KMS-11 (cell line): ENCODE results near the gene BCAP31.

Source experiments
- H2AFZ ChIP-seq: fragments of 200-600 bp; sonication (generic); 2 replicates; pipeline ENCODE4 v1.6.1; 2016; ENCODE audit warnings: antibody characterized with exemption, mixed run types, low read depth
- H3K27ac ChIP-seq: fragments of 200-600 bp; sonication (generic); 2 replicates; pipeline ENCODE4 v1.6.1; 2016; ENCODE audit warnings: mild to moderate bottlenecking, mixed run types
- H3K27me3 ChIP-seq: fragments of 200-600 bp; sonication (generic); 2 replicates; pipeline ENCODE4 v1.6.1; 2017; ENCODE audit warnings: mild to moderate bottlenecking, low read depth, mixed run types, moderate library complexity; ENCODE audit not compliant: insufficient read depth
- H3K36me3 ChIP-seq: fragments of 200-600 bp; sonication (generic); 2 replicates; pipeline ENCODE4 v1.6.1; 2017; ENCODE audit warnings: mild to moderate bottlenecking, mixed run types; ENCODE audit not compliant: insufficient read depth
- H3K4me1 ChIP-seq: fragments of 200-600 bp; sonication (generic); 2 replicates; pipeline ENCODE4 v1.6.1; 2016; ENCODE audit warnings: mild to moderate bottlenecking, low read depth, mixed run types; ENCODE audit not compliant: poor library complexity, severe bottlenecking
- H3K4me2 ChIP-seq: fragments of 200-600 bp; sonication (generic); 2 replicates; pipeline ENCODE4 v1.7.0; 2016; ENCODE audit warnings: mild to moderate bottlenecking, mixed run types
- H3K4me3 ChIP-seq: fragments of 200-600 bp; sonication (generic); IDR thresholded peaks from 2 replicates; pipeline ENCODE4 v1.6.1; 2017; ENCODE audit warnings: low read depth, low read length, mixed read lengths; ENCODE audit not compliant: insufficient read depth
- H3K79me2 ChIP-seq: fragments of 200-600 bp; sonication (generic); 2 replicates; pipeline ENCODE4 v1.6.1; 2016; ENCODE audit warnings: low read depth, mixed run types; ENCODE audit not compliant: insufficient read depth
- H3K9ac ChIP-seq: fragments of 200-600 bp; sonication (generic); 2 replicates; pipeline ENCODE4 v1.6.1; 2016; ENCODE audit warnings: mild to moderate bottlenecking, mixed run types
- H4K20me1 ChIP-seq: fragments of 200-600 bp; sonication (generic); 2 replicates; pipeline ENCODE4 v1.6.1; 2016; ENCODE audit warnings: mild to moderate bottlenecking, mixed run types; ENCODE audit not compliant: insufficient read depth
- TF ChIP-seq, protein P1 (sequence below): fragments of 200-600 bp; sonication (generic); conservative IDR thresholded peaks from 2 replicates; pipeline ENCODE4 v1.6.1; 2017; ENCODE audit warnings: low read depth, mild to moderate bottlenecking, antibody characterized with exemption, low read length, moderate library complexity, mixed read lengths

BCAP31 gene

DNA sequence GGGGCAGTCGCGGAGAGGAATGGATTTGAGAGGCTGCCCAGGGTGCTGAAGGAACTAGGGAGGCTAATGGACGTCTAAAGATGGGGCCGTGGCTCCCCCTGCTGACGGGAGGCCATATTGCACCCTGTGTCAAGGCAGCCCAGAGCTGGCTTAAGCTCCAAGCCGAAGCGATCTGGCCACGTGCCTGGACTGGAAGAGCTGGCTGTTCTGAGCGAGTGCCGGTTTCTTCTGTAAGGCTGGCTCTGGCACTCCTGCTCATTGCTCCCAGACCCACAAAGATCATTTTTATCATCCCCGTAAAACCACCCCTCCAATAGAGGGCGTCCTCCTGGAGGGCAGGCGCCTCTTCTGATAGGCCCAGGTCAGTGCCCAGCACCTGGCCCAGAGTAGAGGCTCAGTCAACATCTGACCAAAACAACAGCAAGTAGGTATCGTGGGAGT is 56.2 kb downstream of the BCAP31 start:
- TF ChIP-seq, protein P1, sequence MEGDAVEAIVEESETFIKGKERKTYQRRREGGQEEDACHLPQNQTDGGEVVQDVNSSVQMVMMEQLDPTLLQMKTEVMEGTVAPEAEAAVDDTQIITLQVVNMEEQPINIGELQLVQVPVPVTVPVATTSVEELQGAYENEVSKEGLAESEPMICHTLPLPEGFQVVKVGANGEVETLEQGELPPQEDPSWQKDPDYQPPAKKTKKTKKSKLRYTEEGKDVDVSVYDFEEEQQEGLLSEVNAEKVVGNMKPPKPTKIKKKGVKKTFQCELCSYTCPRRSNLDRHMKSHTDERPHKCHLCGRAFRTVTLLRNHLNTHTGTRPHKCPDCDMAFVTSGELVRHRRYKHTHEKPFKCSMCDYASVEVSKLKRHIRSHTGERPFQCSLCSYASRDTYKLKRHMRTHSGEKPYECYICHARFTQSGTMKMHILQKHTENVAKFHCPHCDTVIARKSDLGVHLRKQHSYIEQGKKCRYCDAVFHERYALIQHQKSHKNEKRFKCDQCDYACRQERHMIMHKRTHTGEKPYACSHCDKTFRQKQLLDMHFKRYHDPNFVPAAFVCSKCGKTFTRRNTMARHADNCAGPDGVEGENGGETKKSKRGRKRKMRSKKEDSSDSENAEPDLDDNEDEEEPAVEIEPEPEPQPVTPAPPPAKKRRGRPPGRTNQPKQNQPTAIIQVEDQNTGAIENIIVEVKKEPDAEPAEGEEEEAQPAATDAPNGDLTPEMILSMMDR: peak; percentile 79
- no peaks in the 10 kb centered on the region for H3K4me1 ChIP-seq
- H3K4me2 ChIP-seq: no peak overlapping the region
- no peak overlapping the region for H3K9ac ChIP-seq
- 0 out of 2 replicates have a peak, but pooled peaks cover under 1% of the 10 kb centered on the region for H3K27me3 ChIP-seq
- no peak overlapping the region for H3K4me3 ChIP-seq
- no peaks in the 10 kb centered on the region for H3K79me2 ChIP-seq
- H3K27ac ChIP-seq: no peak overlapping the region
- H3K36me3 ChIP-seq: no peaks in the 10 kb centered on the region
- H4K20me1 ChIP-seq: no peaks in the 10 kb centered on the region
- peak overlapping the region; percentile 30; the same call in 1 of the 2 replicates for H2AFZ ChIP-seq

DNA sequence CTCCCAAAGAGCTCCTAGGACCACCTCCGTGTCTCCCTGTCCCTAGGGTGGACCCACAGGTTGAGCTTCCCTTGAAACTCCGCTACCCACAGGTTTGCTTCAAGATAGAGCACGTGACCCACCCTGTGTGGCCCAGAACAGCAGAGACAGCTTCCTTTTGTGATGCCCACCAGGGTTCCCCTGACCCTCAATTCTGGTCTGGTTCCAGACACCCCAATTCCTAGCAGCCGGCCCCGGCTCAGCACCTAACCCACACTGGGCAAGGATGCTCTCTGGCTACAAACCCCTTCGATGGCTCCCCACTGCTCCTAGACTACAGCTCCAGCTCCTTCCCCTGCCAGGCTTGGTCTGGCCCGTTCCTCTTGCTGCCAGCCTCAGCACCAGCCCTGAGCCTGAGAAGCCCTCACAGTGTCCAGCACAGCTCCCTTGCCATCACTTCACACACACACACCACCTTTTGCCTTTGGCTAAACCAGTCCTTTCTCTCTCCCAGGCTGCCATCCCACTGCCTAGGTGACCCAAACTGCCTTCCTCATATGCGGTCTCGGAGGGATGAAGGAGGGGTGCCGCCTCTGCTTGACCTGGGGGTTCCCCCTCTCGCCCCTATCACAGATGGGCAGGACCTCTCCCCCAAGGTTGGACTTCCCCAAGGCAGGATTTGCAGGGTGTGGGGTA is 56.8 kb downstream of the BCAP31 start:
- no peak overlapping the region for H3K4me3 ChIP-seq
- TF ChIP-seq, protein P1: no peak
- no peaks in the 10 kb centered on the region for H4K20me1 ChIP-seq
- no peaks in the 10 kb centered on the region for H3K4me1 ChIP-seq
- H3K79me2 ChIP-seq: no peaks in the 10 kb centered on the region
- H3K4me2 ChIP-seq: no peak overlapping the region
- H3K27ac ChIP-seq: no peak overlapping the region
- no peak overlapping the region for H3K9ac ChIP-seq
- H3K27me3 ChIP-seq: 0 out of 2 replicates have a peak, but pooled peaks cover 3% of the 10 kb centered on the region
- no peaks in the 10 kb centered on the region for H3K36me3 ChIP-seq
- no peak overlapping the region for H2AFZ ChIP-seq

DNA sequence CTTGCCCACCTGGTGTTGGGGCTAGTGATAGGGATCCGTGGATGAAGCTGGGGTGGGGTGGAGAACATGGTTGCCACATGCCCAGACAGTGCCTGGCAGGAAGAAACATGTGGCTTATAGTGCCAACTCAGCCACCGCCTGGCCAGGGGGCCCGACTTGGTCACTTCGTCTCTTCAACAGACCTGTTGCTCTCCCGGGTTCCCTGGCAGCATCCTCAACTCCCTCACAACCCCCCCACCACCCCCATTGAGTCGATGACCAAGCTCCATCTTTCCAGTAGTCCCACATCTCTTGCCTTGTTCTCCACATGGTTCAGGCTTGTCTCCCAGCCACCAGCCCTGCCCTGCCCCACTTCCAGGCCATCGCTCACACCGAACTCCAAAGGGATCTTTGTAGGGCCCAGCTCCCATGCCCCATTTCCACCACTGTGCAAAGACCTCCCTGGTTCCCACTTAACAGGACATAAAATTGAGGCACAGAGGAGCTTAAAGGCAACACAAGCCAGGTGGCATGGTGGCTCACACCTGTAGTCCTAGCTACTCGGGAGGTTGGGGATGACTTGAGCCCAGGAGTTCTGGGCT is 58.4 kb downstream of the BCAP31 start:
- H2AFZ ChIP-seq: no peak overlapping the region
- TF ChIP-seq, protein P1: no peak
- no peaks in the 10 kb centered on the region for H3K79me2 ChIP-seq
- no peak overlapping the region for H3K4me2 ChIP-seq
- H3K9ac ChIP-seq: no peak overlapping the region
- H3K27ac ChIP-seq: no peak overlapping the region
- H4K20me1 ChIP-seq: no peaks in the 10 kb centered on the region
- H3K27me3 ChIP-seq: peaks cover 8% of the 10 kb centered on the region; the same call in 1 of the 2 replicates
- no peak overlapping the region for H3K4me3 ChIP-seq
- H3K36me3 ChIP-seq: no peaks in the 10 kb centered on the region
- no peaks in the 10 kb centered on the region for H3K4me1 ChIP-seq

DNA sequence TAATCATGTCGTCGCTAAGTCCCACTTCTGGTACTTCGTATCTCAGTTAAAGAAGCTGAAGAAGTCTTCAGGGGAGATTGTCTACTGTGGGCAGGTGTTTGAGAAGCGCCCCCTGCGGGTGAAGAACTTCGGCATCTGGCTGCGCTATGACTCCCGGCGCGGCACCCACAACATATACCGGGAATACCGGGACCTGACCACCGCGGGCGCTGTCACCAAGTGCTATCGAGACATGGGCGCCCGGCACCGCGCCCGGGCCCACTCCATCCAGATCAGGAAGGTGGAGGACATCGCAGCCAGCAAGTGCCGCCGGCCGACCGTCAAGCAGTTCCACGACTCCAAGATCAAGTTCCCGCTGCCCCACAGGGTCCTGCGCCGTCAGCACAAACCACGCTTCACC is 61.9 kb downstream of the BCAP31 start:
- H3K9ac ChIP-seq: no peak overlapping the region
- no peaks in the 10 kb centered on the region for H3K79me2 ChIP-seq
- H4K20me1 ChIP-seq: no peaks in the 10 kb centered on the region
- H3K4me2 ChIP-seq: no peak overlapping the region
- no peak overlapping the region for H3K4me3 ChIP-seq
- H3K27ac ChIP-seq: no peak overlapping the region
- peaks cover 8% of the 10 kb centered on the region; the same call in 1 of the 2 replicates for H3K27me3 ChIP-seq
- no peaks in the 10 kb centered on the region for H3K36me3 ChIP-seq
- no peaks in the 10 kb centered on the region for H3K4me1 ChIP-seq
- no peak overlapping the region for H2AFZ ChIP-seq
- TF ChIP-seq, protein P1: no peak
